ENCODE measurements around the gene SMIM36.

Gene SMIM36

GRCh38 chr17:55413825-55414489 is 97.3 kb downstream of the SMIM36 start:
- DNase-seq (ENCODE audit: extremely low spot score): no peak
- ChIA-PET CTCF (interaction anchor here (2.6 kb wide), 1 partner anchor 19 kb away, joined by 6 read pairs; no protein-coding TSS in a partner anchor), POLR2A (no interaction called here)
- no peak for TF ChIP-seq CTCF (IDR thresholded peaks at IDR 0.05; ENCODE audit: control extremely low read depth, extremely low read depth, low read depth, missing control alignments)

- ChIA-PET POLR2A (no interaction called here), CTCF (interaction anchor here (1.0 kb wide), 1 partner anchor 10 kb away, joined by 3 read pairs; no protein-coding TSS in a partner anchor)
- no peak for TF ChIP-seq CTCF (IDR thresholded peaks at IDR 0.05; ENCODE audit: control extremely low read depth, extremely low read depth, low read depth, missing control alignments)
- DNase-seq (ENCODE audit: extremely low spot score): no peak
These were observed 99.8 kb downstream of the SMIM36 start for GRCh38 chr17:55411463-55411855.

GRCh38 chr17:55410722-55411462 is 100.4 kb downstream of the SMIM36 start:
- ChIA-PET CTCF (interaction anchor here (1.0 to 1.1 kb wide), 3 partner anchors 10 to 104 kb away, joined by 3 to 4 read pairs (median 4); partner anchors contain the start of gene MMD), POLR2A (no interaction called here)
- no peak for DNase-seq (ENCODE audit: extremely low spot score)
- TF ChIP-seq CTCF (IDR thresholded peaks at IDR 0.05; ENCODE audit: control extremely low read depth, extremely low read depth, low read depth, missing control alignments): no peak

- ChIA-PET CTCF (interaction anchor here (0.9 kb wide), 1 partner anchor 10 kb away, joined by 3 read pairs; no protein-coding TSS in a partner anchor), POLR2A (no interaction called here)
- DNase-seq (ENCODE audit: extremely low spot score): no peak
- no peak for TF ChIP-seq CTCF (IDR thresholded peaks at IDR 0.05; ENCODE audit: control extremely low read depth, extremely low read depth, low read depth, missing control alignments)
These were observed 102.0 kb downstream of the SMIM36 start for GRCh38 chr17:55409030-55409800.

GRCh38 chr17:55407641-55408566 is 103.3 kb downstream of the SMIM36 start:
- no peak for DNase-seq (ENCODE audit: extremely low spot score)
- ChIA-PET CTCF (interaction anchor here (1.1 to 1.5 kb wide), 3 partner anchors 8 to 13 kb away, joined by 3 to 4 read pairs (median 3); no protein-coding TSS in a partner anchor), POLR2A (no interaction called here)
- TF ChIP-seq CTCF (IDR thresholded peaks at IDR 0.05; ENCODE audit: control extremely low read depth, extremely low read depth, low read depth, missing control alignments): no peak
